ENCODE measurements around the gene SPIN1. TPM values are rescaled to one million over a fixed set of nuclear protein-coding genes. Genes with fewer than 3 reads are reported as not detected.
"Not testable (repeated sequence)": the region's sequence is repeated elsewhere in the genome, so short reads cannot be mapped to it uniquely, and the experiment has no call there.

The SPIN1 gene
- total RNA-seq, 2 donors from 2014 or later: 27.8 to 28.2 TPM

GRCh38 chr9:88373045-88373444 is 15.2 kb upstream of the SPIN1 start:
- Mint-ChIP-seq H3K4me3 (no peak overlapping the region), H3K27me3 (ENCODE audit: low read depth) (no peaks in the 10 kb centered on the region), H3K9me3 (peaks cover 0 to 3% of the 10 kb centered on the region in 2 donors), H3K27ac (no peak overlapping the region), H3K36me3 (ENCODE audit: insufficient read depth in 2 of 2) (peaks cover 2 to 12% of the 10 kb centered on the region in 2 donors), H3K4me1 (ENCODE audit: low read depth) (no peaks in the 10 kb centered on the region)
- no peak for ATAC-seq (replicated peaks in 1 of 2)
- DNase-seq: no peak

DNA sequence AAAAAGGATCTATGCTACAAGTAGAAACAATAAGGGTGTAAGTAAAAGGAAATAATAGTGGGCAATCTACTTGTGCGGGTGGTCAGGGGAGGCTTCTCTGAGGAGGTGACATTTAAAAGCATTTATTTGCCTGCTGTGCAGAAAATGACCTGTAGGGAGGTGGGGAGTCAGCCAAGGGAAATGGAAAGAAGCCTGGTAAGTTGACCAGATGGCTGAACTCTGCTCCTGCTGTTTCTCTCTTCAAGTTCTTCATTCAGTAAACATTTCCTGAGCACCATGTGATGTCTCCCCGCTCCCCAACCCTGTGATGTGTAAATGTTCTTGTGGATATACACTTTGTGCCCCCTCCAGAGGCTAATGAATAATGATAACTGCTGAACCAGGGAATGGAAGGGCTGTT is 9.9 kb upstream of the SPIN1 start:
- no peaks in the 10 kb centered on the region for H3K27me3 Mint-ChIP-seq (ENCODE audit: low read depth)
- peaks cover 6% of the 10 kb centered on the region for H3K4me1 Mint-ChIP-seq (ENCODE audit: low read depth)
- H3K36me3 Mint-ChIP-seq (ENCODE audit: insufficient read depth in 2 of 2): peaks cover 0 to 5% of the 10 kb centered on the region in 2 donors
- DNase-seq (no peak), ATAC-seq (replicated peaks in 1 of 2) (no peak)
- H3K9me3 Mint-ChIP-seq: no peaks in the 10 kb centered on the region
- H3K27ac Mint-ChIP-seq: no peak overlapping the region
- H3K4me3 Mint-ChIP-seq: no peak overlapping the region

DNA sequence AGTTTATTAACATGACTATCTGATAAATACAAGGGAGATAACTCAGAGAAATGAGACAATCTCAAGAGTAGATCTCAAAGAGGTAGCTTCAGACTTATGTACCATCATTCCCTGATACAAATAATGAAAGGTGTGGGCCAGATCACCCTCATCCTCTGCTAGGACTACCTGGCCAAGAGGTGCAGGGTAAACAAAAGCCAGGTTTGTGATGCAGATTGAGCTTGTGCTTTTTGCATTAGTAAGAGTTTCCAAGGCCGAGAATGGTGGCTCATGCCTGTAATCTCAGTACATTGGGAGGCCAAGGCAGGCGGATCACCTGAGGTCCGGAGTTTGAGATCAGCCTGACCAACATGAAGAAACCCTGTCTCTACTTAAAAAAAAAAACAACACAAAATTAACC is 8.9 kb upstream of the SPIN1 start:
- Mint-ChIP-seq H3K27ac (no peak overlapping the region), H3K4me1 (ENCODE audit: low read depth) (peaks cover 6% of the 10 kb centered on the region), H3K9me3 (no peaks in the 10 kb centered on the region), H3K27me3 (ENCODE audit: low read depth) (no peaks in the 10 kb centered on the region), H3K4me3 (no peak overlapping the region), H3K36me3 (ENCODE audit: insufficient read depth in 2 of 2) (peaks cover 0 to 5% of the 10 kb centered on the region in 2 donors)
- no peak for DNase-seq
- ATAC-seq (replicated peaks in 1 of 2): no peak

GRCh38 chr9:88380118-88380517 is 8.1 kb upstream of the SPIN1 start:
- H3K27ac Mint-ChIP-seq: no peak overlapping the region
- no peaks in the 10 kb centered on the region for H3K9me3 Mint-ChIP-seq
- H3K4me3 Mint-ChIP-seq: no peak overlapping the region
- ATAC-seq (replicated peaks in 1 of 2) (no peak), DNase-seq (no peak)
- H3K36me3 Mint-ChIP-seq (ENCODE audit: insufficient read depth in 2 of 2): peaks cover 0 to 5% of the 10 kb centered on the region in 2 donors
- no peaks in the 10 kb centered on the region for H3K27me3 Mint-ChIP-seq (ENCODE audit: low read depth)
- peaks cover 6% of the 10 kb centered on the region for H3K4me1 Mint-ChIP-seq (ENCODE audit: low read depth)

DNA sequence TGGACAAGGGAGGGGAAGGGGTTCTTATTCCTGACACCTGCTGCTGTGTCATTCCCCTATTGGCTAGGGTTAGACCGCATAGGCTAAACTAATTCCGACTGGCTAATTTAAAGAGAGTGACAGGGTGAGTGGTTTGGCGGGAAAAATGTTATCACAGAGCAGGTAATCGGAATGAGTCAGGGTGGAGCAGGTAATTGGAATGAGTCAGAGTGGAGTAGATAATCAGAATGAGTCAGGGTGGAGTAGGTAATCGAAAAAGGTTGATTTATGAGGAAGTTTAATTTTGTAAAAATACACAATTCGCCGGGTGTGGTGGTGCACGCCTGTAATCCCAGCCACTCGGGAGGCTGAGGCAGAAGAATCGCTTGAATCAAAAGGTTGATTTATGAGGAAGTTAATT is 6.9 kb upstream of the SPIN1 start:
- H3K36me3 Mint-ChIP-seq (ENCODE audit: insufficient read depth in 2 of 2); DNase-seq; H3K27me3 Mint-ChIP-seq (ENCODE audit: low read depth); ATAC-seq (replicated peaks in 1 of 2); H3K4me3 Mint-ChIP-seq; H3K4me1 Mint-ChIP-seq (ENCODE audit: low read depth); H3K9me3 Mint-ChIP-seq; H3K27ac Mint-ChIP-seq: not testable (repeated sequence)

GRCh38 chr9:88383176-88383575 is 5.1 kb upstream of the SPIN1 start:
- peaks cover 0 to 3% of the 10 kb centered on the region in 2 donors for H3K36me3 Mint-ChIP-seq (ENCODE audit: insufficient read depth in 2 of 2)
- no peak overlapping the region for H3K27ac Mint-ChIP-seq
- H3K27me3 Mint-ChIP-seq (ENCODE audit: low read depth): no peaks in the 10 kb centered on the region
- H3K4me3 Mint-ChIP-seq: no peak overlapping the region
- H3K4me1 Mint-ChIP-seq (ENCODE audit: low read depth): peaks cover 18% of the 10 kb centered on the region
- H3K9me3 Mint-ChIP-seq: no peaks in the 10 kb centered on the region
- ATAC-seq (replicated peaks in 1 of 2): no peak
- no peak for DNase-seq

DNA sequence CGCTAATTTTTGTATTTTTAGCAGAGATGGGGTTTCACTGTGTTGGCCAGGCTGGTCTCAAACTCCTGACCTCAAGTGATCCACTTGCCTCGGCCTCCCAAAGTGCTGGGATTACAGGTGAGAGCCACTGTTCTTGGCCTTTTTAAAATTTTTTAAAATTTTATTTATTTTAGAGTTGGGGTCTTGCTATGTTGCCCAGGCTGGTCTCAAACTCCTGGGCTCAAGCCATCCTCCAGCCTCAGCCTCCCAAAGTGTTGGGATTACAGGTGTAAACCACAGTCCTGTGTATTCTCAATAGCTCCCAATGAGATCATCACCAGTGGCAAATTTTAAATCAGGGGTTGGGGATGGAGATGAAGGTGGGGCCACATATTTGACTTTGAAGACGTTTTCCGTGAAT is 2.1 kb upstream of the SPIN1 start:
- not testable (repeated sequence) for DNase-seq; H3K4me3 Mint-ChIP-seq; H3K36me3 Mint-ChIP-seq (ENCODE audit: insufficient read depth in 2 of 2); H3K27ac Mint-ChIP-seq; H3K9me3 Mint-ChIP-seq; H3K27me3 Mint-ChIP-seq (ENCODE audit: low read depth); ATAC-seq (replicated peaks in 1 of 2)
- H3K4me1 Mint-ChIP-seq (ENCODE audit: low read depth): peaks cover 37% of the 10 kb centered on the region

- Mint-ChIP-seq H3K36me3 (ENCODE audit: insufficient read depth in 2 of 2) (peaks cover 3 to 7% of the 10 kb centered on the region in 2 donors), H3K9me3 (no peaks in the 10 kb centered on the region), H3K4me3 (peak overlapping the region; percentile 91 to 93), H3K4me1 (ENCODE audit: low read depth) (peaks cover 40% of the 10 kb centered on the region), H3K27me3 (ENCODE audit: low read depth) (no peaks in the 10 kb centered on the region), H3K27ac (peak overlapping the region; percentile 92)
- DNase-seq (peak; percentile 26 to 34), ATAC-seq (replicated peaks in 1 of 2) (peak; percentile 14 to 24)
These were observed 1.1 kb upstream of the SPIN1 start for GRCh38 chr9:88387036-88387551.

DNA sequence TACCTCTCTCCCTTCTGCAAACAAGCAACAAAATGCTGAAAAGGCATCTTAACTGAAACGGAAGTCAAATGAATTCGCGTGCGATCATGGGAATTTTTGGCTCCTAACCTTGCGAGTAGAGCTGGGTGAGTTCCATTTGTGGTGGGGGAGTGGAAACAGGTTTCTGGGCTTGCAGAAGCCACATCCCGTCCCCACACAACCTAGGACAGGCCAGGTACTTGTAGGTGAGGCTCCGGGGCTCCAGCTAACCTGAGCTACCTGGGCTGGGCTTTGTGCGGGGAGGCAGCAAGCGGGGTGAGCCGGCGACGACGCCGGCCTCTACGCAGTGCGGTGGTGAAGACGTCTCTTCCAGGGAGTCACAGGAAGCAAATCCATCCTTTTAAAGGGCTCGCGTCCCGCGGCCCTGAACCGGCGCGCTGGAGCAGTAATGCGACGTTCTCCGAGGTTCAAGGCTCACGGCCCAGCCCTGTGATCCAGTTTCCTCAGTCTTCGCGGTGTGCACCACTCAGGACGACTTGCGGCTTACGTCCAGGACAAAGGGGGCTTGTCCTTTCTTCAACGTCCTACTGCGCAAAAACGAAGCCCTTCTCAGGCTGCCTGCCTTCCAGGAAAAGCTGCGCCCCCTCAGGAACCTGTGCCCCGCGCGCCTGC is 567 bp upstream of the SPIN1 start:
- peak; percentile 25 to 33 for DNase-seq
- H3K36me3 Mint-ChIP-seq (ENCODE audit: insufficient read depth in 2 of 2): peaks cover 3 to 8% of the 10 kb centered on the region in 2 donors
- H3K4me3 Mint-ChIP-seq: peak overlapping the region; percentile 91 to 93
- peak overlapping the region; percentile 92 for H3K27ac Mint-ChIP-seq
- peak; percentile 10 to 13 for ATAC-seq (replicated peaks in 1 of 2)
- H3K4me1 Mint-ChIP-seq (ENCODE audit: low read depth): peaks cover 46% of the 10 kb centered on the region
- no peaks in the 10 kb centered on the region for H3K27me3 Mint-ChIP-seq (ENCODE audit: low read depth)
- no peaks in the 10 kb centered on the region for H3K9me3 Mint-ChIP-seq

DNA sequence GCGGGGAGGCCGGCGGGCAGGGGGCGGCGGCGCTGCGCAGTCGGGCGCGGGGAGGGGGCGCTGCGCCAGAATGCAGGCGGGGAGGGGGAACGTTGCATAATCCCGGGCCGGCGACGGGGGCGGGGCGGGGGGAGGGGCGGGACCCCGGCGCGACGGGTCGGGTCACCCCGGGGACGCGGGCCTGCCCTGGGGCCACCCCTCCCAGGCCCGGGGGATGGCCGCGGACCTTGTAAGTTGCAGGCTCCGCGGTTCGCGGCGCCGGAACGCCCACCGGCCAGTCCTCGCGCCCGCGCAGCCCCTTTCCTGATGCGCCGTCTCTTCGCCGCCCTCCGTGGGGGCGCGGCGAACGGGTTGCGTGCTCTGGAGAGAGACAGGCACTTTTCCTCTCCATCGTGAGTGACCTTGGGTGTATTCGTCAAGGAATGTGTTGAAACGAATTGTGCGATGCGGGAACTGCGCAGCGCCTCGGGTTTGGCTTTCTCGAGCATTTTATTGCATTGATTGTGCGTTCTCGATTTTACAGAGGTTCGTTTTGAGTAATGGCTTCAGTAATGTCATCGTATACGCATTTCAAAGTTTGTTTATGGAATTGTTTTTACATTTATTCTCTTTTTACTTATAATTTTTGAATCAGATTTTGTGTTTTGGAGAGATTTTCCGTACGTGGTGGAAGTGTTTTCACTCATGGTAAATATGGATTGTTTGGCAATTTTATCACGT is 802 bp downstream of the SPIN1 start:
- H3K9me3 Mint-ChIP-seq: no peaks in the 10 kb centered on the region
- peaks cover 3 to 8% of the 10 kb centered on the region in 2 donors for H3K36me3 Mint-ChIP-seq (ENCODE audit: insufficient read depth in 2 of 2)
- DNase-seq: peak; percentile 50 to 55

DNA sequence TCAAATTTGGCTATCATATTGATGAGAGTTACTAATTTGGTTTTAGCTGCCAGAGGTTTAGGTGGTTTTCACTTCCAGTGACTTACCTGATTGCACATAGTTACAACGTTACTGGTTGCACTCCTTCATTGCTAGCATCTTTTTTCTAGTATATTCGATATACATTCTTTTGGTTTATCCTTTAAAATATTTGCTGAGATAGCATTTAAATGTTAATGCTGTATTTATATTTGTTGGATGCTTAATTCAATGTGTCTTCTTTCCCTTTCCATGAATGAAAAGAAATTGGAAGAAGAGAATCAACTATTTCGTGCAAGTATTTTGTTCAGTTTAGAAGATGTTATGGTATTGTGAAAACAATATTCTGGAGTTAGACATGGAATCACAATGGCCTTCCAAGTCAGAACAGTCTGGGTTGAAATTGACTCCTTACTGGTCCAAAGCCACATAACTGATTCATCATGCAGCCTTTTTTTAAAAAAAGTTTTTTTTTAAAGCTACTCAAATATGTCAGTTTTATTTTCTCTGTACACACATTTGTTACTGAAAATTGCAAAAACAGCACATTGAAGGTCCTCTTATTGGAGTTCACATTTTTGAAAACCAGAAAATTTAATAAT is 2.2 kb downstream of the SPIN1 start:
- H3K36me3 Mint-ChIP-seq (ENCODE audit: insufficient read depth in 2 of 2): peaks cover 3 to 8% of the 10 kb centered on the region in 2 donors
- DNase-seq: no peak
- peak overlapping the region; percentile 33 for H3K27ac Mint-ChIP-seq
- H3K9me3 Mint-ChIP-seq: no peaks in the 10 kb centered on the region
- H3K27me3 Mint-ChIP-seq (ENCODE audit: low read depth): no peaks in the 10 kb centered on the region
- ATAC-seq (replicated peaks in 1 of 2): no peak
- H3K4me3 Mint-ChIP-seq: peak overlapping the region; percentile 89 to 91
- peaks cover 51% of the 10 kb centered on the region for H3K4me1 Mint-ChIP-seq (ENCODE audit: low read depth)

More for the DNA sequence above, 802 bp downstream of the SPIN1 start:
- Mint-ChIP-seq H3K27ac (peak overlapping the region; percentile 93), H3K27me3 (ENCODE audit: low read depth) (no peaks in the 10 kb centered on the region), H3K4me1 (ENCODE audit: low read depth) (peaks cover 51% of the 10 kb centered on the region), H3K4me3 (peak overlapping the region; percentile 89 to 91)
- peak; percentile 38 for ATAC-seq (replicated peaks in 1 of 2)

- DNase-seq: peak in 1 of 2 donors; percentile 3
- no peaks in the 10 kb centered on the region for H3K9me3 Mint-ChIP-seq
- peaks cover 51% of the 10 kb centered on the region for H3K4me1 Mint-ChIP-seq (ENCODE audit: low read depth)
- H3K27ac Mint-ChIP-seq: peak overlapping the region; percentile 39
- no peak for ATAC-seq (replicated peaks in 1 of 2)
- H3K4me3 Mint-ChIP-seq: peak overlapping the region in 1 of 2 donors; percentile 64
- peaks cover 3 to 8% of the 10 kb centered on the region in 2 donors for H3K36me3 Mint-ChIP-seq (ENCODE audit: insufficient read depth in 2 of 2)
- no peaks in the 10 kb centered on the region for H3K27me3 Mint-ChIP-seq (ENCODE audit: low read depth)
These were observed 3.0 kb downstream of the SPIN1 start for GRCh38 chr9:88391236-88391635.

- no peak for ATAC-seq (replicated peaks in 1 of 2)
- Mint-ChIP-seq H3K27ac (no peak overlapping the region), H3K9me3 (no peaks in the 10 kb centered on the region), H3K36me3 (ENCODE audit: insufficient read depth in 2 of 2) (peaks cover 3 to 5% of the 10 kb centered on the region in 2 donors), H3K4me1 (ENCODE audit: low read depth) (peaks cover 47% of the 10 kb centered on the region), H3K27me3 (ENCODE audit: low read depth) (no peaks in the 10 kb centered on the region), H3K4me3 (no peak overlapping the region)
- DNase-seq: no peak
These were observed 3.7 kb downstream of the SPIN1 start for GRCh38 chr9:88391921-88392320.

All from activated T-cell treated with anti-CD3 and anti-CD28 coated beads, Interleukin-2, amount 50 U/mL, for 72 hours (primary cell).